Ishikawa (cell line): ENCODE results near the gene ABCC6.

ENCODE experiments used
- CEBPB ChIP-seq: IDR thresholded peaks from 2 replicates; pipeline ENCODE4 v1.6.1; 2012
- CREB1 ChIP-seq: IDR thresholded peaks from 2 replicates; pipeline ENCODE4 v1.6.1; 2012; ENCODE audit warnings: low read depth
- EGR1 ChIP-seq: IDR thresholded peaks from 2 replicates; pipeline ENCODE4 v1.6.1; 2012
- EP300 ChIP-seq: IDR thresholded peaks from 2 replicates; pipeline ENCODE4 v1.6.1; 2012; ENCODE audit warnings: borderline replicate concordance
- FOXM1 ChIP-seq: IDR thresholded peaks from 2 replicates; pipeline ENCODE4 v1.6.1; 2012; ENCODE audit warnings: low read depth, borderline replicate concordance
- NFIC ChIP-seq: IDR thresholded peaks from 2 replicates; pipeline ENCODE4 v1.6.1; 2012
- RAD21 ChIP-seq: IDR thresholded peaks from 2 replicates; pipeline ENCODE4 v1.6.1; 2012; ENCODE audit warnings: low read depth
- TAF1 ChIP-seq: IDR thresholded peaks from 2 replicates; pipeline ENCODE4 v1.6.1; 2012; ENCODE audit warnings: low read depth, mild to moderate bottlenecking
- TCF12 ChIP-seq: IDR thresholded peaks from 2 replicates; pipeline ENCODE4 v1.6.1; 2012; ENCODE audit warnings: low read depth
- TEAD4 ChIP-seq: IDR thresholded peaks from 2 replicates; pipeline ENCODE4 v1.6.1; 2012
- USF1 ChIP-seq: IDR thresholded peaks from 2 replicates; pipeline ENCODE4 v1.6.1; 2012
- YY1 ChIP-seq: IDR thresholded peaks from 2 replicates; pipeline ENCODE4 v1.6.1; 2012; ENCODE audit warnings: low read depth
- ZBTB7A ChIP-seq: IDR thresholded peaks from 2 replicates; pipeline ENCODE4 v1.6.1; 2012; ENCODE audit warnings: low read depth
- TF ChIP-seq, protein P1 (sequence below): IDR thresholded peaks from 2 replicates; pipeline ENCODE4 v1.6.1; 2012
- TF ChIP-seq, protein P2 (sequence below): IDR thresholded peaks from 2 replicates; pipeline ENCODE4 v1.6.1; 2012; ENCODE audit warnings: low read depth, mild to moderate bottlenecking

Gene ABCC6

GRCh38 chr16:16176328-16176727 lies 47.0 kb downstream of the ABCC6 start:
- TF ChIP-seq EP300 (no peak), USF1 (no peak), TEAD4 (no peak), CEBPB (no peak), FOXM1 (no peak)

GRCh38 chr16:16175296-16175695 lies 48.0 kb downstream of the ABCC6 start:
- TF ChIP-seq FOXM1 = no peak
- TF ChIP-seq TCF12 = no peak
- no peak for TF ChIP-seq TEAD4
- no peak for TF ChIP-seq EGR1
- TF ChIP-seq RAD21 = no peak
- no peak for TF ChIP-seq ZBTB7A
- no peak for TF ChIP-seq TAF1
- TF ChIP-seq, protein P1, sequence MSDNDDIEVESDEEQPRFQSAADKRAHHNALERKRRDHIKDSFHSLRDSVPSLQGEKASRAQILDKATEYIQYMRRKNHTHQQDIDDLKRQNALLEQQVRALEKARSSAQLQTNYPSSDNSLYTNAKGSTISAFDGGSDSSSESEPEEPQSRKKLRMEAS = no peak
- TF ChIP-seq EP300 = no peak
- TF ChIP-seq YY1 = no peak
- TF ChIP-seq, protein P2, sequence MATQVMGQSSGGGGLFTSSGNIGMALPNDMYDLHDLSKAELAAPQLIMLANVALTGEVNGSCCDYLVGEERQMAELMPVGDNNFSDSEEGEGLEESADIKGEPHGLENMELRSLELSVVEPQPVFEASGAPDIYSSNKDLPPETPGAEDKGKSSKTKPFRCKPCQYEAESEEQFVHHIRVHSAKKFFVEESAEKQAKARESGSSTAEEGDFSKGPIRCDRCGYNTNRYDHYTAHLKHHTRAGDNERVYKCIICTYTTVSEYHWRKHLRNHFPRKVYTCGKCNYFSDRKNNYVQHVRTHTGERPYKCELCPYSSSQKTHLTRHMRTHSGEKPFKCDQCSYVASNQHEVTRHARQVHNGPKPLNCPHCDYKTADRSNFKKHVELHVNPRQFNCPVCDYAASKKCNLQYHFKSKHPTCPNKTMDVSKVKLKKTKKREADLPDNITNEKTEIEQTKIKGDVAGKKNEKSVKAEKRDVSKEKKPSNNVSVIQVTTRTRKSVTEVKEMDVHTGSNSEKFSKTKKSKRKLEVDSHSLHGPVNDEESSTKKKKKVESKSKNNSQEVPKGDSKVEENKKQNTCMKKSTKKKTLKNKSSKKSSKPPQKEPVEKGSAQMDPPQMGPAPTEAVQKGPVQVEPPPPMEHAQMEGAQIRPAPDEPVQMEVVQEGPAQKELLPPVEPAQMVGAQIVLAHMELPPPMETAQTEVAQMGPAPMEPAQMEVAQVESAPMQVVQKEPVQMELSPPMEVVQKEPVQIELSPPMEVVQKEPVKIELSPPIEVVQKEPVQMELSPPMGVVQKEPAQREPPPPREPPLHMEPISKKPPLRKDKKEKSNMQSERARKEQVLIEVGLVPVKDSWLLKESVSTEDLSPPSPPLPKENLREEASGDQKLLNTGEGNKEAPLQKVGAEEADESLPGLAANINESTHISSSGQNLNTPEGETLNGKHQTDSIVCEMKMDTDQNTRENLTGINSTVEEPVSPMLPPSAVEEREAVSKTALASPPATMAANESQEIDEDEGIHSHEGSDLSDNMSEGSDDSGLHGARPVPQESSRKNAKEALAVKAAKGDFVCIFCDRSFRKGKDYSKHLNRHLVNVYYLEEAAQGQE = no peak

DNA sequence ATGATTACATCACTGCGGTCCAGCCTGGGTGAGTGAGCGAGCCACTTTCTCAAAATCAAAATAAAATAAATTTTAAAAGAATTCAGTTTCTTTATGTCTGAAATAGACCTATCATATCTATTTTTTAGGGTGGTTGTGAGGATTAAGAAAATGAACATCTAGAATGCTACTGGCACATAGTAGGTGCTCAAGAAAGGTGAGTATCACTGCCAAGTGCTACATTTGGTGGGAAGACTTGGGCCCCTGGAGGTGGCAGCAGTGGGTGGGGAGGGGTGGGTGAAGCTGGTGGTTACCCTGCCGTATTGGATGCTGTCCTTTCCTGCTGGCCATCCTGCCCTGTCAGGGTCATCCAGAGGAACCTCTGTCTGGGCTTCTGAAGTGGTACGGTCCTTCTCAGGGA lies 50.3 kb downstream of the ABCC6 start:
- TF ChIP-seq YY1 (no peak), USF1 (no peak), RAD21 (no peak), CEBPB (no peak), EP300 (no peak), CREB1 (no peak), EGR1 (no peak), TCF12 (no peak), TAF1 (no peak), FOXM1 (no peak), NFIC (no peak), TEAD4 (no peak), ZBTB7A (no peak)
- TF ChIP-seq, protein P1 = no peak
- TF ChIP-seq, protein P2 = no peak

DNA sequence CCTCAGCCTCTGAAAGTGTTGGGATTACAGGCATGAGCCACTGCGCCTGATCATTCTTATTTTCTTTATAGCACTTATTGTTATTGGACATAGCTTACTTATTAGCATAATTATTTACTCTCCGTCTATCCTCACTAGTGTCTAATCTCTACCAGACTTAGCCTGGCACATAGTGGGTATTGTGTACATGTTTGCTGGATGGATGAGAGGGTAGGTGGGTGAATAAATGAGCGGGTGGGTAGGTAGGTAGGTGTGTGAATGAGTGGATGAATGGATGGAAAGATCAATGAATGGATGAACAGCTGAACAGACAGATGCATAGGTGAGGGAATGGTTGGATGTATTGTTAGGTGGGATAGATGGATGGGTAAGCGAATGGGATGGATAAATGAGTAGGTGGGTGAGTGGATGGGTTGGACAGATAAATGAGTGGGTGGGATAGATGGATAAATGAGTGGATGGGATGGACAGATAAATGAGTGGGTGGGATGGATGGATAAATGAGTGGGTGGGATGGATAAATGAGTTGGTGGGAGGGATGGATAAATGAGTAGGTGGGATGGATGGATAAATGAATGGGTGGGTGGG lies 51.9 kb downstream of the ABCC6 start:
- no peak for TF ChIP-seq EP300

GRCh38 chr16:16169615-16170014 lies 53.7 kb downstream of the ABCC6 start:
- no peak for TF ChIP-seq EP300
- no peak for TF ChIP-seq TCF12
- no peak for TF ChIP-seq TAF1
- TF ChIP-seq RAD21 = no peak
- no peak for TF ChIP-seq YY1
- no peak for TF ChIP-seq FOXM1
- no peak for TF ChIP-seq EGR1
- TF ChIP-seq CREB1 = no peak

- TF ChIP-seq, protein P1 = no peak
Observed at GRCh38 chr16:16168431-16168830, 54.9 kb downstream of the ABCC6 start.

DNA sequence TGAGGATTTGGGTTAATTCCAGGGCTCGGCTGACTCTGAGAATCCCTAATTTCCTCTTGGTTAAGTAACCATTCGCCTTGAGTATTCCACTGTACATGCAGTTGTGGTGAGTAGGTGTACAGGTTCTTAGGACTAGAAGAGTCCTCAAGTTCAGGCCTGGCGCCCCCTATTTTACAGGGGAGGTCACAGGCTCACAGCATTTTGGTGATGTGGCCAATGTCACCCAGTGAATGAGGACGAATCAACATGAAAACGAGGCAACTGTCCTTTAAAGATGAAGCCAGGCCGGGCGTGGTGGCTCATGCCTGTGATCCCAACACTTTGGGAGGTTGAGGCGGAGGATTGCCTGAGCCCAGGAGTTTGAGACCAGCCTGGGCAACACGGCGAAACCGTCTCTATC lies 55.4 kb downstream of the ABCC6 start:
- no peak for TF ChIP-seq YY1
- no peak for TF ChIP-seq TCF12
- TF ChIP-seq, protein P1 = no peak
- no peak for TF ChIP-seq FOXM1
- TF ChIP-seq, protein P2 = no peak
- TF ChIP-seq TAF1 = no peak
- no peak for TF ChIP-seq NFIC
- TF ChIP-seq CEBPB = no peak
- no peak for TF ChIP-seq EGR1
- no peak for TF ChIP-seq USF1
- no peak for TF ChIP-seq TEAD4
- no peak for TF ChIP-seq EP300
- no peak for TF ChIP-seq ZBTB7A
- no peak for TF ChIP-seq CREB1
- no peak for TF ChIP-seq RAD21
